ENCODE data around the gene C3. TPM values are rescaled to one million over a fixed set of nuclear protein-coding genes. Genes with fewer than 3 reads are reported as not detected.
"Not testable (repeated sequence)": the region's sequence is repeated elsewhere in the genome, so short reads cannot be mapped to it uniquely, and the experiment has no call there.

C3 gene
- total RNA-seq, 4 donors from 2014 or later, result 1,035 to 6,271 (median 2,305) TPM

- TF ChIP-seq, protein P1, sequence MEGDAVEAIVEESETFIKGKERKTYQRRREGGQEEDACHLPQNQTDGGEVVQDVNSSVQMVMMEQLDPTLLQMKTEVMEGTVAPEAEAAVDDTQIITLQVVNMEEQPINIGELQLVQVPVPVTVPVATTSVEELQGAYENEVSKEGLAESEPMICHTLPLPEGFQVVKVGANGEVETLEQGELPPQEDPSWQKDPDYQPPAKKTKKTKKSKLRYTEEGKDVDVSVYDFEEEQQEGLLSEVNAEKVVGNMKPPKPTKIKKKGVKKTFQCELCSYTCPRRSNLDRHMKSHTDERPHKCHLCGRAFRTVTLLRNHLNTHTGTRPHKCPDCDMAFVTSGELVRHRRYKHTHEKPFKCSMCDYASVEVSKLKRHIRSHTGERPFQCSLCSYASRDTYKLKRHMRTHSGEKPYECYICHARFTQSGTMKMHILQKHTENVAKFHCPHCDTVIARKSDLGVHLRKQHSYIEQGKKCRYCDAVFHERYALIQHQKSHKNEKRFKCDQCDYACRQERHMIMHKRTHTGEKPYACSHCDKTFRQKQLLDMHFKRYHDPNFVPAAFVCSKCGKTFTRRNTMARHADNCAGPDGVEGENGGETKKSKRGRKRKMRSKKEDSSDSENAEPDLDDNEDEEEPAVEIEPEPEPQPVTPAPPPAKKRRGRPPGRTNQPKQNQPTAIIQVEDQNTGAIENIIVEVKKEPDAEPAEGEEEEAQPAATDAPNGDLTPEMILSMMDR (IDR thresholded peaks at IDR 0.05), result no peak
- DNase-seq (ENCODE audit: low spot score), result no peak
- ATAC-seq (ENCODE audit: low FRiP score), result no peak
Measured at GRCh38 chr19:6680141-6680540, 40.3 kb downstream of the C3 start.

- TF ChIP-seq, protein P1 (IDR thresholded peaks at IDR 0.05), result no peak
- peak; percentile 14 for ATAC-seq (ENCODE audit: low FRiP score)
Measured at GRCh38 chr19:6679139-6679538, 41.3 kb downstream of the C3 start.

GRCh38 chr19:6678690-6679109, 41.8 kb downstream of the C3 start:
- TF ChIP-seq, protein P1 (IDR thresholded peaks at IDR 0.05), result no peak
- DNase-seq (ENCODE audit: low spot score) (no peak), ATAC-seq (ENCODE audit: low FRiP score) (no peak)

More at GRCh38 chr19:6679139-6679538, 41.3 kb downstream of the C3 start:
- DNase-seq (ENCODE audit: low spot score), result no peak

DNA sequence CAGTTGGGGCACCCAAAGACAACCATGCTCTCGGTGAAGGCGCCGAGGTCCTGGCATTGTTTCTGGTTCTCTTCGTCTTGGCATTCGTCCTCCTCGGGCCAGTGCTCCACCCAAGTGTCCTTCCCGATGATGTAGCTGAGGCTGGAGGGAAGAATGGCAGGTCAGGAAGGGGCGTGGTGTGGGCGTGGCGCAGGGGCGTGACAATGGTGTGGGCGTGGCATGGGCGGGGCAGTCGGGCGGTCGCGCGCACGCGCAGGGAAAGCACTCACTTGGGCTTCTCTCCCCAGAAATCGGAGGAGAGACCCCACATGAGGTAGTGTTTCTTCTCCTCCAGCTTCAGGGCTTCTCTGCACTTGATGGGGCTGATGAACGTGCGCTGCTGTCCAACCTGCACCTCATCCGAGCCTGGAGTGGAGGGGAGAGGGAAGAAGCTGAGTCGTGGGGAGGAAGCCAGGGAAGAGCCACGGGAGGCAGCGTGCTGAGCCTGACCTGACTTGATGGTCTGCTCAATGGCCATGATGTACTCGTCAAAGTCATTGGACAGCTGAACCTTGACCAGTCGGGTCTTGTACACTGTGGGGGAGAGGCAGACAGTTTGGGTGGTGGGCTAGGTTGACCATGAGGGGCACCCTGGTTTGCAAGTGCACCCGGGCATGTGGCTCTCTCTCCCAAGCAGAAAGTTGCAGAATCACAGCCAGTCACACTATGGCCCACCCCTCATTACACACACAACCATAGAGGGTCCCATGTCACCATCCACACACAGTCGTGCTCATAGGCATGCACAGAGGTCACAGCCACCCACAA, 42.4 kb downstream of the C3 start:
- ATAC-seq (ENCODE audit: low FRiP score), result peak; percentile 41
- DNase-seq (ENCODE audit: low spot score), result no peak
- TF ChIP-seq, protein P1 (IDR thresholded peaks at IDR 0.05), result no peak

DNA sequence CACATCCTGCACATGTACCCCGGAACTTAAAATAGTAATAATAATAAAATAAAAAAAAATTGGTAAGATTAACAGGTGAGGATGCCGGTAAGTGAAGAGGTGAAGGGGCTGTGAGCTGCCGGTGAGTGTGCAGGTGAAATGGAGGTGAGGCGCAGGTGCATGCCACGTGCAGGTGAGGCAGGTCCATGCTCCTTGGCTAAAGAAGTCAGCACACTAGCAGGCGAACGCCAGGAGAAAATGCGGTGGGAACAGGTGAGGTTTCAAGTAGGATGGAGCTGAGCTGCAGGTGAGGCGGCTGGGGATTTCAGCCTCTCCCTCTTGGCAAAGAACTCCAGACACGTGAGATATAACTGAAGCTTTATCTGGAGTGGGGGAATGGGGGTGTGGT, 43.0 kb downstream of the C3 start:
- ATAC-seq (ENCODE audit: low FRiP score) (no peak), DNase-seq (ENCODE audit: low spot score) (no peak)
- TF ChIP-seq, protein P1 (IDR thresholded peaks at IDR 0.05), result no peak

DNA sequence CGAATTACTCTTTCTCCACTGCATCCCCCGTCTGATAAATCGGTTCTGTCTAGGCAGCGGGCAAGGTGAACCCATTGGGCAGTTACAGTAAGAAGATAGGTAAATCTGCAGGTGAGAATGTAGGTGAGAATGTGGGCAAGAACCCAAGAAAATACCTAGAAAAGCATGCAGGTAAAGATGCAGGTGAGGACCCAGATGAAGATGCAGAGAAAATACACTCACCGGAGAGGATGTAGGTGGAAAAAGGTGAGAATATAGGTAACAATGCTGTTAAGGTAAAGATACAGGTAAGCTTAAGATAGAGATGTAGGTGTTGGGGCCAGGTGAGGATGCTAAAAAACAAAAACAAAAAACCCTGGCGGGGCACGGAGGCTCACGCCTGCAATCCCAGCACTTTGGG, 44.2 kb downstream of the C3 start:
- no peak for DNase-seq (ENCODE audit: low spot score)
- TF ChIP-seq, protein P1 (IDR thresholded peaks at IDR 0.05), result no peak
- ATAC-seq (ENCODE audit: low FRiP score), result no peak

GRCh38 chr19:6674868-6675305, 45.6 kb downstream of the C3 start:
- ATAC-seq (ENCODE audit: low FRiP score), result peak; percentile 9
- no peak for DNase-seq (ENCODE audit: low spot score)

GRCh38 chr19:6674408-6674807, 46.0 kb downstream of the C3 start:
- not testable (repeated sequence) for ATAC-seq (ENCODE audit: low FRiP score); DNase-seq (ENCODE audit: low spot score)

More at GRCh38 chr19:6674868-6675305, 45.6 kb downstream of the C3 start:
- TF ChIP-seq, protein P1 (IDR thresholded peaks at IDR 0.05), result no peak
